Myometrial cell (primary cell): ENCODE measurements around the gene CCDC117. TPM values are rescaled to one million over a fixed set of nuclear protein-coding genes. Genes with fewer than 3 reads are reported as not detected.

Experiments
- total RNA-seq: library from RNA; depleted of rRNA; stranded (reverse); fragments of >200 nt; gene quantifications from 2 replicates; pipeline ENCODE4 v1.2.3, GENCODE V29; 2015

The CCDC117 gene
- 11.9 and 17.0 TPM in 2 replicates for total RNA-seq

GRCh38 chr22:28772633-28773460, at the start of gene CCDC117:
Gene CCDC117 (plus strand): TSS chr22:28772695. CDS start chr22:28772850, 155 bp downstream.

GRCh38 chr22:28741785-28742561, 30.5 kb upstream of the CCDC117 start, which contains the start of the genes CHEK2 and HSCB:
Gene CHEK2 (minus strand): TSS chr22:28741820. CDS start chr22:28734721, 7,099 bp downstream.
Gene HSCB (plus strand): TSS chr22:28742039. CDS start chr22:28742096, 57 bp downstream.

GRCh38 chr22:28800308-28801041, 28.0 kb downstream of the CCDC117 start, which contains the start of gene XBP1:
Gene XBP1 (minus strand): TSS chr22:28800569.

Other genes with a start within 250 kb of the CCDC117 start
- gene TTC28, start 92.9 kb upstream of the CCDC117 start, total RNA-seq, result 7.8 and 14.9 TPM in 2 replicates
- gene CHEK2, start 30.9 kb upstream of the CCDC117 start, total RNA-seq, result 20.0 and 24.5 TPM in 2 replicates
- gene HSCB, start 30.7 kb upstream of the CCDC117 start, total RNA-seq, result 19.0 and 34.2 TPM in 2 replicates
- gene XBP1, start 27.9 kb downstream of the CCDC117 start, total RNA-seq, result 242 and 249 TPM in 2 replicates
- 6.0 and 6.3 TPM in 2 replicates for gene ZNRF3, start 110.9 kb downstream of the CCDC117 start, total RNA-seq